CD4-positive, CD25-positive, alpha-beta regulatory T cell (primary cell): ENCODE results near the gene RNF39. TPM values are rescaled to one million over a fixed set of nuclear protein-coding genes. Genes with fewer than 3 reads are reported as not detected.

Experiments
- ATAC-seq, 2 donors: fragments of 150-1000 bp; cut with Tn5 transposase; one replicate each; pipeline ENCODE4 v1.10.0; 2021; ENCODE audit warnings: low read depth in 2 of 2, moderate number of reproducible peaks in 2 of 2, moderate library complexity in 1 of 2
- DNase-seq, 3 donors: peaks; one replicate each; pipeline versions ENCODE4 v3.0.0 to v3.0.0-alpha.2; 2012 to 2022; ENCODE audit warnings: mixed read lengths in 1 of 3
- H3K27ac ChIP-seq: one replicate; pipeline ENCODE4 v1.7.0; 2013; ENCODE audit warnings: mild to moderate bottlenecking, low read length; ENCODE audit not compliant: insufficient read depth, poor library complexity, severe bottlenecking
- H3K27me3 ChIP-seq: one replicate; pipeline ENCODE4 v1.7.0; 2013; ENCODE audit warnings: low read length; ENCODE audit not compliant: control insufficient read depth, insufficient read depth
- H3K36me3 ChIP-seq: one replicate; pipeline ENCODE4 v1.7.0; 2013; ENCODE audit warnings: mild to moderate bottlenecking, low read length, moderate library complexity; ENCODE audit not compliant: control insufficient read depth, insufficient read depth
- H3K4me1 ChIP-seq: 2 replicates; pipeline ENCODE4 v1.7.0; 2013; ENCODE audit warnings: mild to moderate bottlenecking, low read length; ENCODE audit not compliant: insufficient read depth, control insufficient read depth, poor library complexity, severe bottlenecking
- H3K4me3 ChIP-seq: one replicate; pipeline ENCODE4 v1.7.0; 2013; ENCODE audit warnings: low read depth, mild to moderate bottlenecking, low read length, moderate library complexity
- H3K9me3 ChIP-seq, 2 experiments: 1 replicate in 1 of 2; 2 replicates in 1 of 2; pipeline ENCODE4 v1.7.0; 2013; ENCODE audit warnings: low read length in 2 of 2, mild to moderate bottlenecking in 1 of 2, moderate library complexity in 1 of 2; ENCODE audit not compliant: control insufficient read depth in 2 of 2
- H3K27ac Mint-ChIP-seq, 3 donors: one replicate each; pipeline ENCODE4 v1.8.0; 2020 to 2022; ENCODE audit warnings: mild to moderate bottlenecking in 3 of 3, mixed read lengths in 3 of 3, moderate library complexity in 2 of 3
- H3K27me3 Mint-ChIP-seq: one replicate; pipeline ENCODE4 v1.8.0; 2022; ENCODE audit warnings: mild to moderate bottlenecking, mixed read lengths
- H3K36me3 Mint-ChIP-seq: one replicate; pipeline ENCODE4 v1.8.0; 2020; ENCODE audit warnings: mixed read lengths
- H3K4me1 Mint-ChIP-seq, 4 donors: one replicate each; pipeline ENCODE4 v1.8.0; 2020 to 2022; ENCODE audit warnings: mixed read lengths in 4 of 4, mild to moderate bottlenecking in 1 of 4
- H3K4me3 Mint-ChIP-seq, 4 donors: one replicate each; pipeline ENCODE4 v1.8.0; 2020 to 2022; ENCODE audit warnings: mild to moderate bottlenecking in 4 of 4, mixed read lengths in 4 of 4, moderate library complexity in 3 of 4
- H3K9me3 Mint-ChIP-seq, 7 donors: one replicate each; pipeline ENCODE4 v1.8.0; 2020 to 2022; ENCODE audit warnings: mixed read lengths in 7 of 7, mild to moderate bottlenecking in 3 of 7, moderate library complexity in 2 of 7
- polyA plus RNA-seq, 4 donors: library from polyadenylated mRNA; unstranded; fragments of 300-500 nt; fragmentation: Illumina TruSeq; gene quantifications; one replicate each; pipeline ENCODE4 v1.2.3, GENCODE V29; 2021
- total RNA-seq: library from RNA; stranded (reverse); gene quantifications from one replicate; pipeline ENCODE4 v1.2.3, GENCODE V29; 2022

Gene RNF39
- total and polyA plus RNA-seq, 5 donors from 2014 or later = 0.14 to 0.23 TPM; not detected in 3

DNA sequence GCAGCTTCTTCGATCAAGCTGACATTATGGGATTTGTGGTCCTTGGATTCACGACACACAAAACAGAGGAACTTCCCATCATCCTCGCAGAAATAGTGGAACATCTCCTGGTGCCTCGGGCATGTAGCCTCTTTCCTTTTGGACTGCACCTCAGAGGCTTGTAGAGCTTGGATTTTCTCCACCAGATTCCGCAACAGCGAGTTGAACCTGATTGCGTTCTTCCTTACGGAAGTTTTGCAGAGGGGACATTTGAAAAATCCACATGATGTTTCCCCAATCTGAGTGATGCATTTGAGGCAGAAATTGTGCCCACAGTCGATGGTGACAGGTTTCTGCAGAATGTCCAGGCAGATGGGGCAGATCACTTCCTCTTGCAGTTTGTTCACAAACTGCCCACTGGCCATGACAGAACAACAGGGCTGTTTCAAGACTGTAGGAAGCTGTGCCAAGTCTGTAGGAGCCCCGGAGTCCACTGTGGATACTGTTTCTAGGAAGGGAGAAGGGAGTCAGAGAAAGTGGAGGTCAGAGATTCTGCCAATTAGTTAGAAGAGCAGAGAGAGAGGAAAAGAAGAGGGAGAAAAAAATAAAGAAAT, 36.9 kb upstream of the RNF39 start:
- no peaks in the 10 kb centered on the region for H3K9me3 Mint-ChIP-seq
- no peak overlapping the region for H3K27ac ChIP-seq
- H3K4me3 ChIP-seq = no peak overlapping the region
- H3K27me3 ChIP-seq = peaks cover 34% of the 10 kb centered on the region
- no peak overlapping the region for H3K27ac Mint-ChIP-seq
- no peaks in the 10 kb centered on the region for H3K36me3 Mint-ChIP-seq
- H3K4me1 ChIP-seq = no peaks in the 10 kb centered on the region
- peaks cover 0 to 9% (median 0%) of the 10 kb centered on the region in 4 donors for H3K4me1 Mint-ChIP-seq
- ATAC-seq (no peak), DNase-seq (no peak)
- no peak overlapping the region for H3K4me3 Mint-ChIP-seq
- no peaks in the 10 kb centered on the region for H3K36me3 ChIP-seq
- H3K27me3 Mint-ChIP-seq = peaks cover 70% of the 10 kb centered on the region
- H3K9me3 ChIP-seq = no peaks in the 10 kb centered on the region

DNA sequence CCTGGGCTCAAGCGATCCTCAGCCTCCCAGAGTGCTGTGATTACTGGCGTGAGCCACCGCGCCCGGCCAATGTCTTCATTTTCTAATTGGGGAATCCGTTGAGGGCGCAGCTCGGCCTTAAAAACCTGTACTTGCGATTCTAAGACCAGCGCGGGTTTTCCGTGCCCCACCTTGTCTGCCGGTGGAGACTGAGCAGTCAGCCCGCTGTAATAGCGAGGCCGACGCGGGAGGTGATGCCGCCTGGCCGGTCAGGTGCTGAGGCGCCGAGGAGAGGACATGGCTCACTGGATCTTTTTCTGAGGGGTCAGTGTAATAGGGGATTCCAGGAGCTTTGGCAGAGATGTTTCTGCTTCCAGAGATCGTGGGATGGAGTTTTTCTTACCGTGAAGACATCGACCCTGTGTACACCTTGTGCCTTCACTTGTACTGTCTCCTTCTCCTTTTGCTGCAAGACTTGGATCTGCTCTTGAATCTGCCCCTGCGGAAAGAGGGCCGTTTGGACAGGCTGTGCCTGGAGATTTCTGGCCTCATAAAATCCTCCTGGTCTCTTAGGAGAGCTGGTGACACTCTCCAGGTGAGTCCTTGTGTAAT, 35.8 kb upstream of the RNF39 start:
- Mint-ChIP-seq H3K27ac (no peak overlapping the region), H3K4me1 (peaks cover 0 to 9% (median 0%) of the 10 kb centered on the region in 4 donors), H3K27me3 (peaks cover 81% of the 10 kb centered on the region), H3K4me3 (no peak overlapping the region), H3K36me3 (no peaks in the 10 kb centered on the region), H3K9me3 (no peaks in the 10 kb centered on the region)
- H3K4me3 ChIP-seq = no peak overlapping the region
- H3K36me3 ChIP-seq = no peaks in the 10 kb centered on the region
- peaks cover 34% of the 10 kb centered on the region for H3K27me3 ChIP-seq
- H3K9me3 ChIP-seq = no peaks in the 10 kb centered on the region
- DNase-seq = no peak
- no peak overlapping the region for H3K27ac ChIP-seq
- no peak for ATAC-seq
- no peaks in the 10 kb centered on the region for H3K4me1 ChIP-seq

DNA sequence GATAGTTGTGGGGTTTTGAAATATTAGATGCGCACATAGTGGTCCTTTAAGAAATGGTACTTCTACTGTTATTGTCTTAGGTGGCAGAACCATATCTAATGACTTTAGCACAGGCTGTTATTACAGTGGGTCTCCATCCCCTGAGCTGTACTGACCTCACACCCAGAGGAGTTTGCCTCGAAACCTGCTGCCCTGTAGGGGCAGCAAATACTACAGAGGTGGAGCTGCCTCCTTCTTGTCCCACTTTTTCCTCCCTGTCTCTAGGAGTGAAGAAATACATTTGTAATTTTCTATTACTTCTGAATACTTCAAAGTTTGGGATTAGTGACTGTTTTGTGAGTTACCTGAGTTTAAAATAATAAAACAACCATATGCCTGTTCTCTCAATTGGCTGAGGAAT, 29.1 kb upstream of the RNF39 start:
- peaks cover 0 to 1% (median 0%) of the 10 kb centered on the region in 7 donors for H3K9me3 Mint-ChIP-seq
- no peak for DNase-seq
- peaks cover 33% of the 10 kb centered on the region for H3K27me3 ChIP-seq
- no peak overlapping the region for H3K27ac Mint-ChIP-seq
- H3K27me3 Mint-ChIP-seq = peaks cover 80% of the 10 kb centered on the region
- no peak overlapping the region for H3K27ac ChIP-seq
- ATAC-seq = no peak
- H3K4me3 Mint-ChIP-seq = peak overlapping the region in 1 of 4 donors; percentile 32
- no peaks in the 10 kb centered on the region for H3K9me3 ChIP-seq
- peaks cover 37% of the 10 kb centered on the region for H3K4me1 ChIP-seq
- H3K36me3 Mint-ChIP-seq = no peaks in the 10 kb centered on the region
- H3K4me1 Mint-ChIP-seq = peaks cover 12 to 37% (median 27%) of the 10 kb centered on the region in 4 donors
- no peak overlapping the region for H3K4me3 ChIP-seq
- no peaks in the 10 kb centered on the region for H3K36me3 ChIP-seq

DNA sequence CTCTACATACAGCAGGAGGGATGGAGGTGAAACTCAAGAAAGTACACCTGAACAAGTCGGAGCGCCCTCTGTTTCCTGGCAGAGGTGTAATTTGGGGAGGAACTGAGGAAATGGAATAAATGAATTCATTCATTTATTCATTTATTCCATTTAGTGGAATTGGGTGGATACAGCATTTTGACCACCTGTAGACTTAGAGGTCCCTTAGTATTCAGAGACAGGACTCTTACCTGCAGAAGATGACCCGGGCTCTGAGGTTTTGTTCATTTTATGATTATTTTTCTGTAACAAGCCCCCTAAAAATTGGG, 28.3 kb upstream of the RNF39 start:
- Histone ChIP-seq H3K27me3 (peaks cover 35% of the 10 kb centered on the region), H3K27ac (no peak overlapping the region), H3K4me3 (peak overlapping the region; percentile 67), H3K36me3 (no peaks in the 10 kb centered on the region), H3K4me1 (peaks cover 37% of the 10 kb centered on the region), H3K9me3 (no peaks in the 10 kb centered on the region)
- H3K9me3 Mint-ChIP-seq = peaks cover 0 to 1% (median 0%) of the 10 kb centered on the region in 7 donors
- H3K4me1 Mint-ChIP-seq = peaks cover 14 to 41% (median 29%) of the 10 kb centered on the region in 4 donors
- H3K27me3 Mint-ChIP-seq = peaks cover 84% of the 10 kb centered on the region
- ATAC-seq (no peak), DNase-seq (no peak)
- H3K4me3 Mint-ChIP-seq = peak overlapping the region; percentile 71 to 94 (median 90)
- no peaks in the 10 kb centered on the region for H3K36me3 Mint-ChIP-seq
- H3K27ac Mint-ChIP-seq = peak overlapping the region in 1 of 3 donors; percentile 62

DNA sequence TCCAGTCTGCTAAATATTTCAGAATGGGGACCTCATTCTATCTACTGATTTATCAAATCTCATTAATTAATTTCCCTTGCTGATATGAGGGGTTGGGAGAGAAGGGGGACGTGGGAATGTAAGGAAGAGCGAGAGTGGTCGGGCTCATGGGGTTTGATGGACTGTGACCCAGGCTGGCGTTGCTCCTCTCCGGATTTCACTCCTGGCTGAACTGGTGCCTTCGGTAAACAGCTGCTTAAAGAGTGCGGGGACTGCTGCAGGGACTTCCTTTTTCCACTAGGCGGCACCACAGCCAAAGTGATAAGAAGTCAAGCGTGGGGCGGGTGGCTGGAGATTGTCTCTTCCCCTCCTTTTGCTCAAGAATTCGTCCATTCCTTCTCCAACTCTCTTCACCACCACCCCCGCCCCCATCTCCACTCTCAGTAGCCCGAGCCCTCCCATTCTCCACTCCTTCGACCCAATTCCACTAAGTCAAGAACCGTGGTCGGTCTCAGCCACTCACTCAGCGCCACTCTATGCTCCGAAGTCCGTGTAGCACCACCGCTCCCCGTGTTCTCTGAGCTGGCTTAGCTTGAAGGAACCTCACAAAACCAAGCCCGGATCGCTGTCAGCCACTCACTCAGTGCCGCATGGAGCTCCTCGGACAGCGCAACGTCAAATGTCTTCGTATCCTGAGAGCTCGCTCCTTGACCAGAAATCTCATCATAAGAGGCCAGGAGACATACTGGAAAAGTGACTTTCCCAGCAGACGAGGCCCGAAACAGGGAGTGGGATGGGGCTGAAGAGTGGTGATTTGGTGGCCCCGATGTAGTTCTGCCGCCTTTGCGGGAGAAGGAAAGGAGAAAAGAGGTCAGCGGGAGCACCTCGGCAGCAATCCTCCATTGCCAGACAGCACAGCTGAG, 27.7 kb upstream of the RNF39 start:
- Histone ChIP-seq H3K27ac (peak overlapping the region; percentile 53), H3K4me1 (peaks cover 37% of the 10 kb centered on the region), H3K9me3 (no peaks in the 10 kb centered on the region), H3K36me3 (no peaks in the 10 kb centered on the region), H3K4me3 (peak overlapping the region; percentile 67), H3K27me3 (peaks cover 38% of the 10 kb centered on the region)
- Mint-ChIP-seq H3K9me3 (peaks cover 0 to 1% (median 0%) of the 10 kb centered on the region in 7 donors), H3K4me3 (peak overlapping the region; percentile 71 to 94 (median 90)), H3K4me1 (peaks cover 14 to 46% (median 29%) of the 10 kb centered on the region in 4 donors), H3K27ac (peak overlapping the region; percentile 18 to 90 (median 62)), H3K27me3 (peaks cover 84% of the 10 kb centered on the region), H3K36me3 (no peaks in the 10 kb centered on the region)
- DNase-seq = peak; percentile 70 to 91 (median 84)
- ATAC-seq = peak; percentile 84 to 86

DNA sequence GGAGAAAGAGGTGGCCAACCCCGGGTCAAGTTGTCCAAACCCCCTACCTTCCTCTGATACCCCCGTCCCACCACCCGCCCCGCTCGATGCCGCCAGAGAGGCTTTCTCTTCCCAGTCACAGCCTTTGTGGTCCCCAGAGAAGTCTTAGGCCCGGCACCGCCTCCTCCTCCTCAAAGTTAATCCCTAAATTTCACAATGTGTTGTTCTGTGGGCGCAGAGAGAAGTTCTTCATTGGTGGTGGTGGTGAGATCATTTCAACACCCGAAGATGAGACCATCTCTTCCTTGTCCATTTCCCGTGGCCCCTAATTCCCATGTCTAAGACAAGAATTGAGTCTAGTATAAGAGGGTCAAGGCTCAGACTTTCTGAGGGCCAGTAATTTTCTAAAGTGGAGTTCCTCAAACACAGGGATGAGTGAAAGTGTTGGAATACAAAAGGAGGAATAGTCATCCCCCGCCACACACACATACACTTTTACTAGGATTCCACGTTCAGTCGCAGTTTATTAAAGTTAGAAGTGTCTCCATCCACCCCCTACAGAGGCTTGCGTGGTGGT, 26.9 kb upstream of the RNF39 start:
- peaks cover 14 to 53% (median 32%) of the 10 kb centered on the region in 4 donors for H3K4me1 Mint-ChIP-seq
- H3K27ac ChIP-seq = peak overlapping the region; percentile 53
- ATAC-seq (peak; percentile 19 to 28), DNase-seq (no peak)
- H3K36me3 Mint-ChIP-seq = no peaks in the 10 kb centered on the region
- peak overlapping the region; percentile 67 for H3K4me3 ChIP-seq
- peak overlapping the region; percentile 71 to 94 (median 90) for H3K4me3 Mint-ChIP-seq
- H3K27ac Mint-ChIP-seq = peak overlapping the region; percentile 18 to 90 (median 78)
- H3K36me3 ChIP-seq = no peaks in the 10 kb centered on the region
- H3K27me3 ChIP-seq = peaks cover 42% of the 10 kb centered on the region
- peaks cover 84% of the 10 kb centered on the region for H3K27me3 Mint-ChIP-seq
- H3K9me3 Mint-ChIP-seq = peaks cover 0 to 1% (median 0%) of the 10 kb centered on the region in 7 donors
- H3K4me1 ChIP-seq = peaks cover 37% of the 10 kb centered on the region
- H3K9me3 ChIP-seq = no peaks in the 10 kb centered on the region
